Adrenal gland (tissue), 12 donors: ENCODE measurements around the gene IKBKG. TPM values are rescaled to one million over a fixed set of nuclear protein-coding genes. Genes with fewer than 3 reads are reported as not detected.

Experiments
- DNase-seq, 7 donors: peaks; one replicate each; pipeline ENCODE4 v3.0.0-alpha.2; 2019 to 2020
- H3K27ac ChIP-seq, 5 donors: fragments of 200-600 bp; sonication (generic) in 4 of 5; 1 replicate in 3 of 5; 2 replicates in 2 of 5; pipeline versions ENCODE4 v1.5.1 to v1.8.0; 2016 to 2020; ENCODE audit warnings: mild to moderate bottlenecking in 1 of 5
- H3K27me3 ChIP-seq: fragments of 200-600 bp; 2 replicates; pipeline ENCODE4 v1.8.0; 2021
- H3K36me3 ChIP-seq, 2 donors: fragments of 200-600 bp; replicated peaks in 1 of 2; 1 replicate in 1 of 2; 2 replicates in 1 of 2; pipeline versions ENCODE4 v1.5.1 to v1.8.0; 2018 to 2022
- H3K4me1 ChIP-seq, 2 donors: fragments of 200-600 bp; replicated peaks in 1 of 2; 1 replicate in 1 of 2; 2 replicates in 1 of 2; pipeline versions ENCODE4 v1.5.1 to v1.8.0; 2018 to 2021
- H3K4me3 ChIP-seq, 4 donors: fragments of 200-600 bp; sonication (generic) in 3 of 4; one replicate each; pipeline ENCODE4 v1.5.1; 2016 to 2018
- H3K9me3 ChIP-seq, 3 donors: fragments of 200-600 bp; sonication (generic) in 1 of 3; replicated peaks in 1 of 3; 1 replicate in 2 of 3; 2 replicates in 1 of 3; pipeline versions ENCODE4 v1.5.1 to v1.8.0; 2016 to 2021
- CTCF ChIP-seq, 6 experiments: fragments of 450-650 bp in 4 of 6; fragments of 200-600 bp in 2 of 6; sonication (generic) in 1 of 6; IDR thresholded peaks; 1 replicate in 5 of 6; 2 replicates in 1 of 6; pipeline versions ENCODE4 v1.5.1 to v1.8.0; 2016 to 2021; ENCODE audit warnings: antibody characterized with exemption in 6 of 6, mild to moderate bottlenecking in 2 of 6, moderate library complexity in 1 of 6
- POLR2A ChIP-seq, 2 donors: fragments of 450-650 bp; IDR thresholded peaks; one replicate each; pipeline ENCODE4 v1.6.1; 2017; ENCODE audit warnings: antibody characterized with exemption in 2 of 2, mild to moderate bottlenecking in 2 of 2, moderate library complexity in 1 of 2
- whole genome bisulfite sequencing, 4 donors: extraction: QIAGEN DNeasy Blood & Tissue Kit in 2 of 4; methylation state at CpG; one replicate each; pipeline versions ENCODE4 v1.1.5 to v1.1.7; 2013 to 2017; 5-methylcytosine and 5-hydroxymethylcytosine counted together
- intact Hi-C, 2 donors: fragments of 100-400 bp; cut with DNase I; formaldehyde crosslinking; loops; one replicate each; pipeline versions ENCODE4 v1.14.1 to v1.15.0; 2022 to 2023
- polyA plus RNA-seq, 3 donors: library from polyadenylated mRNA; stranded (reverse); fragments of 200-250 nt in 2 of 3; fragments of 350-450 nt in 1 of 3; fragmentation: Illumina TruSeq in 1 of 3; extraction: RNeasy Lipid Tissue Mini Kit (QIAGEN cat#74804) in 1 of 3; gene quantifications; one replicate each; pipeline ENCODE4 v1.2.3, GENCODE V29; 2013 to 2014
- total RNA-seq, 9 donors: library from RNA; depleted of rRNA in 4 of 9; stranded (reverse); fragments of >200 nt in 4 of 9; fragments of 120-200 nt in 1 of 9; fragmentation: NEBNext Ultra II Directional in 1 of 9; extraction: Animal tissue kit (Norgen Biotek cat#: 25700) in 1 of 9; gene quantifications; one replicate each; pipeline versions ENCODE4 v1.1.0 to v1.2.4, GENCODE V29; 2013 to 2023
- donor health status: healthy with polysubstance abuse.
- donor health status: Bipolar disorder and iron deficiency.
- donor health status: DM: yes; HTN: yes; CAD: no.
- donor health status: DM: no; HTN: no; CAD: no.
- donor health status: DM: no; HTN: no; CAD: no.
- donor health status: DM: yes; HTN: yes; CAD: no.

Gene IKBKG
- total and polyA plus RNA-seq, 12 donors: 9.6 to 47.5 (median 31.1) TPM

GRCh38 chrX:154592505-154592904, 45.1 kb downstream of the IKBKG start:
- Histone ChIP-seq H3K36me3 (no peaks in the 10 kb centered on the region), H3K9me3 (no peaks in the 10 kb centered on the region), H3K4me3 (no peak overlapping the region), H3K4me1 (no peaks in the 10 kb centered on the region), H3K27ac (no peak overlapping the region), H3K27me3 (no peaks in the 10 kb centered on the region)
- WGBS, 4 donors: 81 to 90% (median 88%) methylated on average over 5 of the region's 5 CpGs
- intact Hi-C loops: no loop called here
- TF ChIP-seq CTCF (IDR thresholded peaks at IDR 0.05) (no peak), POLR2A (IDR thresholded peaks at IDR 0.05) (no peak)
- peak in 1 of 7 donors; percentile 4 for DNase-seq

GRCh38 chrX:154593201-154593600, 45.8 kb downstream of the IKBKG start:
- 67 to 91% (median 86%) methylated on average over 2 to 5 of the region's 5 CpGs for WGBS, 4 donors
- Histone ChIP-seq H3K4me1 (no peaks in the 10 kb centered on the region), H3K27ac (no peak overlapping the region), H3K4me3 (no peak overlapping the region), H3K9me3 (no peaks in the 10 kb centered on the region), H3K27me3 (no peaks in the 10 kb centered on the region), H3K36me3 (no peaks in the 10 kb centered on the region)
- TF ChIP-seq CTCF (IDR thresholded peaks at IDR 0.05): no peak
- no peak for TF ChIP-seq POLR2A (IDR thresholded peaks at IDR 0.05)
- intact Hi-C loops: no loop called here
- peak in 1 of 7 donors; percentile 4 for DNase-seq

- no peaks in the 10 kb centered on the region for H3K9me3 ChIP-seq
- WGBS, 4 donors: 64 to 89% (median 74%) methylated on average over 2 to 4 of the region's 4 CpGs
- intact Hi-C loops: no loop called here
- H3K27ac ChIP-seq: no peak overlapping the region
- H3K27me3 ChIP-seq: no peaks in the 10 kb centered on the region
- no peaks in the 10 kb centered on the region for H3K4me1 ChIP-seq
- no peaks in the 10 kb centered on the region for H3K36me3 ChIP-seq
- DNase-seq: peak in 1 of 7 donors; percentile 11
- H3K4me3 ChIP-seq: no peak overlapping the region
- TF ChIP-seq CTCF (IDR thresholded peaks at IDR 0.05) (no peak), POLR2A (IDR thresholded peaks at IDR 0.05) (no peak)
Observed at GRCh38 chrX:154594491-154594890, 47.1 kb downstream of the IKBKG start.

- Histone ChIP-seq H3K4me3 (no peak overlapping the region), H3K9me3 (no peaks in the 10 kb centered on the region), H3K36me3 (no peaks in the 10 kb centered on the region), H3K27me3 (no peaks in the 10 kb centered on the region), H3K4me1 (no peaks in the 10 kb centered on the region), H3K27ac (no peak overlapping the region)
- intact Hi-C loops: no loop called here
- no peak for TF ChIP-seq POLR2A (IDR thresholded peaks at IDR 0.05)
- TF ChIP-seq CTCF (IDR thresholded peaks at IDR 0.05): no peak
- WGBS, 4 donors: 51 to 61% (median 53%) methylated on average over 2 of the region's 2 CpGs
- peak in 1 of 7 donors; percentile 4 for DNase-seq
Observed at GRCh38 chrX:154595559-154596249, 48.3 kb downstream of the IKBKG start.
